H1 (cell line): Measurements from ENCODE around the gene TACR2. TPM values are rescaled to one million over a fixed set of nuclear protein-coding genes. Genes with fewer than 3 reads are reported as not detected.

Source experiments
- CBX8 ChIP-seq: fragments of 300-800, 300-1000 bp; sonication (generic); IDR thresholded peaks from 2 replicates; pipeline ENCODE4 v1.7.1; 2016; ENCODE audit warnings: low read depth, low read length, borderline replicate concordance
- EP300 ChIP-seq, 2 experiments: IDR thresholded peaks; 1 replicate in 1 of 2; 2 replicates in 1 of 2; pipeline ENCODE4 v1.6.1; 2011 to 2012; ENCODE audit warnings: low read depth in 2 of 2, low read length in 2 of 2, mild to moderate bottlenecking in 2 of 2, borderline replicate concordance in 1 of 2, inconsistent platforms in 1 of 2, moderate library complexity in 1 of 2
- MAX ChIP-seq: IDR thresholded peaks from 2 replicates; pipeline ENCODE4 v1.6.1; 2012; ENCODE audit warnings: inconsistent platforms
- SAP30 ChIP-seq: fragments of 300-600 bp; sonication (generic); IDR thresholded peaks from 2 replicates; pipeline ENCODE4 v1.7.1; 2012; ENCODE audit warnings: low read length, moderate library complexity, mild to moderate bottlenecking, inconsistent platforms; ENCODE audit not compliant: insufficient read depth, insufficient replicate concordance
- SP4 ChIP-seq: IDR thresholded peaks from 2 replicates; pipeline ENCODE4 v1.6.1; 2012; ENCODE audit warnings: low read length, inconsistent platforms
- polyA plus RNA-seq, 7 experiments: library from polyadenylated mRNA; depleted of rRNA in 3 of 7; stranded (reverse) in 5 of 7; unstranded in 2 of 7; fragments of >200 nt in 5 of 7; fragments of 200-250 nt in 2 of 7; gene quantifications; 1 replicate in 5 of 7; 2 replicates in 1 of 7; 4 replicates in 1 of 7; pipeline versions ENCODE4 v1.2.1 to v1.2.3, GENCODE V29; 2011 to 2013; ENCODE audit warnings: missing spikeins in 2 of 7, mixed read lengths in 2 of 7
- total RNA-seq: library from RNA; stranded (reverse); fragmentation: NEBNext Ultra II Directional; extraction: Animal tissue kit (Norgen Biotek cat#: 25700); gene quantifications from 2 replicates; pipeline ENCODE4 v1.2.1, GENCODE V29; 2021

Gene TACR2
- total and polyA plus RNA-seq, 2 of the 8 experiments (the other 6 are each of a cell fraction or from before 2014, with no cell fraction given): 0.06 TPM; not detected in 1

- no peak for TF ChIP-seq EP300 (IDR thresholded peaks at IDR 0.05; ENCODE audit: borderline replicate concordance in 1 of 2, low read depth in 2 of 2, low read length in 2 of 2)
- no peak for TF ChIP-seq MAX
- TF ChIP-seq SP4: no peak
- TF ChIP-seq CBX8: no peak
- no peak for TF ChIP-seq SAP30
Measured at GRCh38 chr10:69459101-69459790, 42.5 kb upstream of the TACR2 start (continued).
